HCT116 (cell line): Measurements from ENCODE around the gene CDRT15. TPM values are rescaled to one million over a fixed set of nuclear protein-coding genes. Genes with fewer than 3 reads are reported as not detected.

ENCODE experiments used
- ATAC-seq: fragments of 200-7000 bp; cut with Tn5 transposase; 2 replicates; pipeline ENCODE4 v1.9.1; 2020; ENCODE audit warnings: mild to moderate bottlenecking, moderate library complexity
- BruUV-seq: library from RNA; stranded (reverse); fragments of 400-500 nt; replicated peaks from 2 replicates; lab custom pipeline; 2021; lab: Mats Ljungman, UMichigan
- CTCF ChIA-PET: fragments of 300-600 bp; sonication (Branson Sonifier 250); formaldehyde crosslinking; loops from one replicate; lab custom pipeline; 2021; ENCODE audit warnings: antibody characterized with exemption; lab: Charles Lee
- POLR2A ChIA-PET: fragments of 300-600, 350-600 bp; sonication (Branson Sonifier 250); formaldehyde crosslinking; loops from one replicate; lab custom pipeline; 2021; ENCODE audit warnings: antibody characterized with exemption; lab: Charles Lee
- RAD21 ChIA-PET, 2 experiments: fragments of 300-600 bp; sonication (Branson Sonifier 250); formaldehyde crosslinking; loops; one replicate each; lab custom pipeline; 2023; ENCODE audit warnings: low total read pairs in 2 of 2; ENCODE audit not compliant: uncharacterized antibody in 2 of 2, unreplicated experiment in 2 of 2, low non-redundant PET in 1 of 2; lab: Charles Lee
- DNase-seq: peaks from one replicate; pipeline ENCODE4 v3.0.0-alpha.2; 2010; ENCODE audit warnings: low read depth, low spot score
- H2AFZ ChIP-seq: fragments of 200-600 bp; shearing (Covaris generic), sonication (generic); 2 replicates; pipeline ENCODE4 v1.6.1; 2017; ENCODE audit warnings: low read depth, mixed run types, mixed read lengths, antibody characterized with exemption, low read length; ENCODE audit not compliant: poor library complexity, severe bottlenecking
- H3K27ac ChIP-seq: 2 replicates; pipeline ENCODE4 v1.5.1; 2012; ENCODE audit warnings: low read depth, low read length
- H3K27me3 ChIP-seq: fragments of 200-600 bp; sonication (generic); 2 replicates; pipeline ENCODE4 v1.6.1; 2016; ENCODE audit warnings: mixed run types, low read length, mixed read lengths; ENCODE audit not compliant: insufficient read depth
- H3K36me3 ChIP-seq, 2 experiments: fragments of 200-500 bp in 1 of 2; fragments of 200-600 bp in 1 of 2; sonication (Bioruptor generic) in 1 of 2; sonication (generic) in 1 of 2; 2 replicates each; pipeline versions ENCODE4 v1.5.1 to v1.6.1; 2014 to 2016; ENCODE audit warnings: low read length in 2 of 2, inconsistent platforms in 1 of 2, mixed read lengths in 1 of 2, mixed run types in 1 of 2; ENCODE audit not compliant: insufficient read depth in 2 of 2, control insufficient read depth in 1 of 2
- H3K4me1 ChIP-seq, 2 experiments: fragments of 200-600 bp in 1 of 2; sonication (generic) in 1 of 2; 2 replicates each; pipeline versions ENCODE4 v1.5.1 to v1.6.1; 2012 to 2017; ENCODE audit warnings: low read length in 2 of 2, inconsistent platforms in 1 of 2, mild to moderate bottlenecking in 1 of 2, mixed read lengths in 1 of 2, mixed run types in 1 of 2, moderate library complexity in 1 of 2; ENCODE audit not compliant: insufficient read depth in 2 of 2, control insufficient read depth in 1 of 2
- H3K4me2 ChIP-seq: fragments of 200-600 bp; sonication (generic); 2 replicates; pipeline ENCODE4 v1.6.1; 2017; ENCODE audit warnings: mixed run types, low read length, mixed read lengths
- H3K4me3 ChIP-seq, 2 experiments: fragments of 200-600 bp in 1 of 2; sonication (generic) in 1 of 2; replicated peaks in 1 of 2; 2 replicates each; pipeline ENCODE4 v1.5.1; 2011 to 2016; ENCODE audit warnings: low read length in 2 of 2, control low read depth in 1 of 2, low read depth in 1 of 2, mild to moderate bottlenecking in 1 of 2, mixed read lengths in 1 of 2, mixed run types in 1 of 2
- H3K79me2 ChIP-seq: fragments of 200-600 bp; sonication (generic); 2 replicates; pipeline ENCODE4 v1.6.1; 2017; ENCODE audit warnings: mild to moderate bottlenecking, mixed run types, low read length, moderate library complexity, mixed read lengths; ENCODE audit not compliant: insufficient read depth
- H3K9ac ChIP-seq: fragments of 200-600 bp; sonication (generic); 2 replicates; pipeline ENCODE4 v1.6.1; 2016; ENCODE audit warnings: low read length, mixed read lengths
- H3K9me2 ChIP-seq: fragments of 200-600 bp; sonication (generic), shearing (Covaris generic); 2 replicates; pipeline ENCODE4 v1.6.1; 2017; ENCODE audit warnings: mixed run types, mild to moderate bottlenecking, moderate library complexity; ENCODE audit not compliant: insufficient read depth
- H3K9me3 ChIP-seq, 2 experiments: fragments of 200-500 bp in 1 of 2; fragments of 200-600 bp in 1 of 2; sonication (Bioruptor generic) in 1 of 2; sonication (generic) in 1 of 2; 2 replicates each; pipeline ENCODE4 v1.6.1; 2014 to 2017; ENCODE audit warnings: low read length in 2 of 2, mixed read lengths in 2 of 2, inconsistent platforms in 1 of 2, low read depth in 1 of 2, mild to moderate bottlenecking in 1 of 2, mixed run types in 1 of 2, moderate library complexity in 1 of 2; ENCODE audit not compliant: control insufficient read depth in 1 of 2, insufficient read depth in 1 of 2
- H4K20me1 ChIP-seq: fragments of 200-600 bp; sonication (generic), shearing (Covaris generic); 2 replicates; pipeline ENCODE4 v1.6.1; 2017; ENCODE audit warnings: mixed run types, mild to moderate bottlenecking, moderate library complexity; ENCODE audit not compliant: insufficient read depth
- ATF3 ChIP-seq: IDR thresholded peaks from 2 replicates; pipeline ENCODE4 v1.6.1; 2012
- CEBPB ChIP-seq: IDR thresholded peaks from 2 replicates; pipeline ENCODE4 v1.6.1; 2012; ENCODE audit warnings: low read depth
- CTCF ChIP-seq, 3 experiments: fragments of 200-600 bp in 1 of 3; sonication (generic) in 1 of 3; IDR thresholded peaks in 2 of 3; conservative IDR thresholded peaks in 1 of 3; 2 replicates each; pipeline ENCODE4 v1.5.1; 2012 to 2017; ENCODE audit warnings: low read depth in 2 of 3, low read length in 2 of 3, antibody characterized with exemption in 1 of 3, borderline replicate concordance in 1 of 3, control low read depth in 1 of 3, mild to moderate bottlenecking in 1 of 3, mixed read lengths in 1 of 3, mixed run types in 1 of 3, moderate library complexity in 1 of 3; ENCODE audit not compliant: insufficient read depth in 1 of 3
- ELF1 ChIP-seq: IDR thresholded peaks from 2 replicates; pipeline ENCODE4 v1.6.1; 2012; ENCODE audit warnings: low read depth, borderline replicate concordance
- EZH2 ChIP-seq: fragments of 200-600 bp; sonication (generic); IDR thresholded peaks from 2 replicates; pipeline ENCODE4 v1.6.1; 2017; ENCODE audit warnings: antibody characterized with exemption, mixed run types
- EZH2phosphoT487 ChIP-seq: fragments of 200-600 bp; IDR thresholded peaks from 2 replicates; pipeline ENCODE4 v1.6.1; 2018; ENCODE audit warnings: antibody characterized with exemption, borderline replicate concordance
- FOSL1 ChIP-seq: IDR thresholded peaks from 2 replicates; pipeline ENCODE4 v1.6.1; 2012; ENCODE audit warnings: low read depth
- JUND ChIP-seq: IDR thresholded peaks from 2 replicates; pipeline ENCODE4 v1.6.1; 2012
- POLR2A ChIP-seq: IDR thresholded peaks from 2 replicates; pipeline ENCODE4 v1.7.0; 2011; ENCODE audit warnings: borderline replicate concordance; ENCODE audit not compliant: insufficient read depth, insufficient read length; ENCODE audit errors: extremely low read depth
- POLR2AphosphoS5 ChIP-seq: IDR thresholded peaks from 2 replicates; pipeline ENCODE4 v1.6.1; 2011; ENCODE audit warnings: mild to moderate bottlenecking, low read depth, low read length, moderate library complexity
- SP1 ChIP-seq: IDR thresholded peaks from 2 replicates; pipeline ENCODE4 v1.6.1; 2012; ENCODE audit warnings: low read depth
- ZBTB33 ChIP-seq: IDR thresholded peaks from 2 replicates; pipeline ENCODE4 v1.6.1; 2011; ENCODE audit warnings: mild to moderate bottlenecking, low read length, moderate library complexity; ENCODE audit not compliant: insufficient replicate concordance; ENCODE audit errors: extremely low read depth
- ZFX ChIP-seq: fragments of 450-650 bp; IDR thresholded peaks from 2 replicates; pipeline ENCODE4 v1.6.1; 2017
- ZNF274 ChIP-seq: fragments of 200-500 bp; sonication (Bioruptor generic); IDR thresholded peaks from 2 replicates; pipeline ENCODE4 v1.6.1; 2014; ENCODE audit warnings: mild to moderate bottlenecking, low read depth, low read length, inconsistent platforms
- intact Hi-C: fragments of 100-400 bp; cut with micrococcal nuclease; formaldehyde crosslinking; loops from 2 replicates; pipeline ENCODE4 v1.10.0; 2022
- total RNA-seq: library from RNA; stranded (reverse); gene quantifications from one replicate; pipeline ENCODE4 v1.2.1, GENCODE V29; 2021; ENCODE audit not compliant: unreplicated experiment

Gene CDRT15
- total RNA-seq, 1 experiment from 2014 or later = not detected

GRCh38 chr17:14198013-14198412 is 38.6 kb downstream of the CDRT15 start:
- ChIA-PET CTCF (no interaction called here), RAD21 (no interaction called here), POLR2A (no interaction called here)
- Histone ChIP-seq H3K36me3 (no peaks in the 10 kb centered on the region), H2AFZ (no peak overlapping the region), H3K4me1 (no peaks in the 10 kb centered on the region), H3K79me2 (no peaks in the 10 kb centered on the region), H3K9me3 (no peaks in the 10 kb centered on the region), H3K4me2 (no peak overlapping the region), H3K27ac (no peak overlapping the region), H3K9ac (no peak overlapping the region), H3K9me2 (no peaks in the 10 kb centered on the region), H4K20me1 (no peaks in the 10 kb centered on the region), H3K4me3 (no peak overlapping the region), H3K27me3 (no peaks in the 10 kb centered on the region)
- BruUV-seq = no TSS peak
- ATAC-seq (no peak), DNase-seq (no peak)
- TF ChIP-seq EZH2 = no peak
- no peak for TF ChIP-seq FOSL1
- intact Hi-C loops = no loop called here

- POLR2A ChIA-PET = no interaction called here
- Histone ChIP-seq H3K9me3 (no peaks in the 10 kb centered on the region), H3K79me2 (no peaks in the 10 kb centered on the region), H4K20me1 (no peaks in the 10 kb centered on the region), H3K27ac (no peak overlapping the region), H2AFZ (no peak overlapping the region), H3K36me3 (no peaks in the 10 kb centered on the region), H3K4me3 (no peak overlapping the region), H3K27me3 (no peaks in the 10 kb centered on the region), H3K9ac (no peak overlapping the region), H3K4me1 (no peaks in the 10 kb centered on the region), H3K9me2 (no peaks in the 10 kb centered on the region), H3K4me2 (no peak overlapping the region)
- intact Hi-C loops = no loop called here
- RAD21 ChIA-PET = no interaction called here
- BruUV-seq = no TSS peak
- TF ChIP-seq ATF3 (no peak), ZFX (no peak), ELF1 (no peak), ZBTB33 (no peak), POLR2A (no peak), POLR2AphosphoS5 (no peak), CEBPB (no peak), ZNF274 (no peak), EZH2phosphoT487 (no peak), EZH2 (no peak), JUND (no peak), CTCF (IDR thresholded peaks at IDR 0.05 in 2 of 3, conservative IDR thresholded peaks at IDR 0.05 in 1 of 3; ENCODE audit: borderline replicate concordance in 1 of 3, insufficient read depth in 1 of 3, low read depth in 2 of 3, low read length in 2 of 3) (no peak), SP1 (no peak)
- CTCF ChIA-PET = no interaction called here
- no peak for DNase-seq
- ATAC-seq = no peak
Measured at GRCh38 chr17:14197586-14197985, 39.1 kb downstream of the CDRT15 start.
